ENCODE data around the gene RBBP8NL. TPM values are rescaled to one million over a fixed set of nuclear protein-coding genes. Genes with fewer than 3 reads are reported as not detected.

RBBP8NL gene
- total RNA-seq, 1 experiment from 2014 or later, result 0.28 TPM

GRCh38 chr20:62444286-62444685, 16.9 kb upstream of the RBBP8NL start:
- H3K18ac ChIP-seq (ENCODE audit: insufficient read length, low read depth, low read length), result no peak overlapping the region
- Mint-ChIP-seq H3K9me3 (no peaks in the 10 kb centered on the region), H3K4me3 (no peak overlapping the region; a peak in 1 of 5 replicates), H3K27ac (no peak overlapping the region), H3K27me3 (ENCODE audit: low read depth) (peaks cover 23% of the 10 kb centered on the region), H3K4me1 (peaks cover 0 to 5% of the 10 kb centered on the region in 2 experiments; a peak in 1 of 4 replicates), H3K36me3 (ENCODE audit: insufficient read depth in 1 of 3, low read depth in 3 of 3) (no peaks in the 10 kb centered on the region; a peak in 1 of 7 replicates)
- H3K56ac ChIP-seq (ENCODE audit: insufficient read length, low read depth, low read length), result no peak overlapping the region
- no peak for TF ChIP-seq CTCF (conservative IDR thresholded peaks at IDR 0.05)
- H3K9ac ChIP-seq (ENCODE audit: extremely low read depth, insufficient read length, low read length), result no peak overlapping the region
- no peak overlapping the region for H2AFZ ChIP-seq (ENCODE audit: low read length)
- H3K23me2 ChIP-seq (ENCODE audit: insufficient read length, low read depth, low read length, poor library complexity, severe bottlenecking), result no peaks in the 10 kb centered on the region
- H2BK5ac ChIP-seq (ENCODE audit: insufficient read length, low read length), result no peak overlapping the region
- H3K4me2 ChIP-seq (ENCODE audit: insufficient read depth, insufficient read length, low read length), result no peak overlapping the region
- H4K8ac ChIP-seq (replicated peaks; ENCODE audit: insufficient read length, low read depth, low read length), result no peak overlapping the region
- no peak overlapping the region for H3T11ph ChIP-seq (ENCODE audit: low read length)
- H3K9me3 ChIP-seq (ENCODE audit: control insufficient read depth, low read depth, low read length), result no peaks in the 10 kb centered on the region
- no peaks in the 10 kb centered on the region for H4K20me1 ChIP-seq (ENCODE audit: control insufficient read depth, insufficient read depth, insufficient read length)
- no peak overlapping the region for H3K4ac ChIP-seq (ENCODE audit: low read depth, low read length)
- H2BK20ac ChIP-seq (ENCODE audit: low read depth, low read length, poor library complexity, severe bottlenecking), result no peak overlapping the region
- no peak overlapping the region for H3K23ac ChIP-seq (ENCODE audit: insufficient read length, low read depth, low read length)
- no CpG with 5 or more reads among the region's 6 CpGs for WGBS (ENCODE audit: extremely low coverage, insufficient read length, low lambda C conversion rate)
- no peak overlapping the region for H2AK5ac ChIP-seq (ENCODE audit: insufficient read length, low read length)
- H4K5ac ChIP-seq (ENCODE audit: insufficient read length, low read depth, low read length), result no peak overlapping the region
- H2BK15ac ChIP-seq (ENCODE audit: low read depth, low read length), result no peak overlapping the region
- H3K4me1 ChIP-seq (ENCODE audit: insufficient read depth, low read length), result no peaks in the 10 kb centered on the region
- H3K27ac ChIP-seq (ENCODE audit: insufficient read length, low read depth, low read length), result no peak overlapping the region
- H3K14ac ChIP-seq (ENCODE audit: insufficient read depth, low read length), result no peak overlapping the region
- no peak for DNase-seq
- no peaks in the 10 kb centered on the region for H3K27me3 ChIP-seq (ENCODE audit: insufficient read depth, low read length)
- no peaks in the 10 kb centered on the region for H3K79me1 ChIP-seq (ENCODE audit: insufficient read depth, low read depth, low read length, poor library complexity, severe bottlenecking)
- no peak overlapping the region for H2BK12ac ChIP-seq (ENCODE audit: insufficient read length, low read depth, low read length)
- H2BK120ac ChIP-seq (ENCODE audit: low read depth, low read length, poor library complexity, severe bottlenecking), result no peak overlapping the region
- H3K79me2 ChIP-seq (ENCODE audit: insufficient read depth, low read length), result no peaks in the 10 kb centered on the region
- H4K91ac ChIP-seq (ENCODE audit: insufficient read length, low read depth, low read length), result no peak overlapping the region

Measured in H9 (cell line).